Urothelium cell line (cell line): ENCODE measurements around the gene GALNT6.
"Not testable (repeated sequence)": the region's sequence is repeated elsewhere in the genome, so short reads cannot be mapped to it uniquely, and the experiment has no call there.

Experiments
- DNase-seq: peaks from one replicate; pipeline ENCODE4 v3.0.0; 2011; ENCODE audit warnings: low spot score, mixed read lengths
- FAIRE-seq: peaks from 2 replicates; lab custom pipeline; 2011; peaks lifted over from hg19 to GRCh38; lab: Jason Lieb, UNC

GALNT6 gene

GRCh38 chr12:51323966-51324895 lies 67.0 kb downstream of the GALNT6 start, which contains the start of gene BIN2:
BIN2 (minus strand) TSS chr12:51324174; CDS start chr12:51324102, 72 bp downstream.
- FAIRE-seq (no peak), DNase-seq (no peak)

GRCh38 chr12:51323317-51323960 lies 67.8 kb downstream of the GALNT6 start:
- DNase-seq (no peak), FAIRE-seq (no peak)

- DNase-seq (no peak), FAIRE-seq (no peak)
Measured at GRCh38 chr12:51322452-51322851, 68.8 kb downstream of the GALNT6 start.

- no peak for FAIRE-seq
- no peak for DNase-seq
Measured at GRCh38 chr12:51321882-51322281, 69.3 kb downstream of the GALNT6 start.

GRCh38 chr12:51320695-51321320 lies 70.4 kb downstream of the GALNT6 start:
- DNase-seq (no peak), FAIRE-seq (no peak)

GRCh38 chr12:51320311-51320694 lies 70.9 kb downstream of the GALNT6 start:
- FAIRE-seq (no peak), DNase-seq (no peak)

GRCh38 chr12:51318846-51319599 lies 72.2 kb downstream of the GALNT6 start:
- DNase-seq (no peak), FAIRE-seq (no peak)

GRCh38 chr12:51318057-51318806 lies 73.0 kb downstream of the GALNT6 start:
- not testable (repeated sequence) for DNase-seq, FAIRE-seq

- FAIRE-seq: no peak
- DNase-seq: no peak
Measured at GRCh38 chr12:51311389-51311788, 79.8 kb downstream of the GALNT6 start.

GRCh38 chr12:51307655-51308593 lies 83.3 kb downstream of the GALNT6 start:
- FAIRE-seq: no peak
- DNase-seq: peak; percentile 58

GRCh38 chr12:51306507-51306906 lies 84.7 kb downstream of the GALNT6 start:
- no peak for DNase-seq
- no peak for FAIRE-seq
